GM06990 (cell line): Measurements from ENCODE around the gene TRIM14.
"Not testable (repeated sequence)": the region's sequence is repeated elsewhere in the genome, so short reads cannot be mapped to it uniquely, and the experiment has no call there.

Source experiments
- DNase-seq: peaks from one replicate; pipeline ENCODE4 v3.0.0-alpha.2; 2011; ENCODE audit not compliant: insufficient read length; ENCODE audit errors: extremely low read depth
- H3K27me3 ChIP-seq: replicated peaks from 2 replicates; pipeline ENCODE4 v1.6.0; 2011; ENCODE audit warnings: low read length; ENCODE audit not compliant: control insufficient read depth, insufficient read depth
- H3K36me3 ChIP-seq: 2 replicates; pipeline ENCODE4 v1.5.1; 2011; ENCODE audit warnings: low read length; ENCODE audit not compliant: control insufficient read depth, insufficient read depth
- H3K4me3 ChIP-seq: replicated peaks from 2 replicates; pipeline ENCODE4 v1.5.1; 2011; ENCODE audit warnings: low read depth, mild to moderate bottlenecking, control low read depth, low read length
- CTCF ChIP-seq: IDR thresholded peaks from 2 replicates; pipeline ENCODE4 v1.5.1; 2011; ENCODE audit warnings: low read length, control low read depth, mild to moderate bottlenecking, inconsistent platforms; ENCODE audit not compliant: insufficient read depth, poor library complexity, severe bottlenecking

Gene TRIM14

GRCh38 chr9:98031169-98031568 is 87.9 kb downstream of the TRIM14 start:
- H3K4me3 ChIP-seq, result no peak overlapping the region
- no peaks in the 10 kb centered on the region for H3K27me3 ChIP-seq
- DNase-seq, result no peak
- no peak for TF ChIP-seq CTCF
- H3K36me3 ChIP-seq, result no peaks in the 10 kb centered on the region

- Histone ChIP-seq H3K27me3 (no peaks in the 10 kb centered on the region), H3K36me3 (peaks cover 4% of the 10 kb centered on the region), H3K4me3 (no peak overlapping the region)
- no peak for TF ChIP-seq CTCF
- no peak for DNase-seq
Observed at GRCh38 chr9:98024702-98025101, 94.3 kb downstream of the TRIM14 start.

GRCh38 chr9:98022447-98022846 is 96.6 kb downstream of the TRIM14 start:
- no peaks in the 10 kb centered on the region for H3K27me3 ChIP-seq
- peaks cover 15% of the 10 kb centered on the region for H3K36me3 ChIP-seq
- H3K4me3 ChIP-seq, result no peak overlapping the region
- DNase-seq, result no peak
- TF ChIP-seq CTCF, result no peak

- TF ChIP-seq CTCF, result no peak
- Histone ChIP-seq H3K27me3 (no peaks in the 10 kb centered on the region), H3K4me3 (no peak overlapping the region), H3K36me3 (peaks cover 15% of the 10 kb centered on the region)
- DNase-seq, result no peak
Observed at GRCh38 chr9:98021306-98022040, 97.5 kb downstream of the TRIM14 start.

- no peak for DNase-seq
- H3K36me3 ChIP-seq, result peaks cover 19% of the 10 kb centered on the region
- H3K27me3 ChIP-seq, result no peaks in the 10 kb centered on the region
- H3K4me3 ChIP-seq, result no peak overlapping the region
- no peak for TF ChIP-seq CTCF
Observed at GRCh38 chr9:98020476-98021145, 98.4 kb downstream of the TRIM14 start.

- H3K4me3 ChIP-seq, DNase-seq, H3K27me3 ChIP-seq: not testable (repeated sequence)
- peaks cover 21% of the 10 kb centered on the region for H3K36me3 ChIP-seq
Observed at GRCh38 chr9:98019869-98020268, 99.2 kb downstream of the TRIM14 start.
